ENCODE data around the gene PMM1. TPM values are rescaled to one million over a fixed set of nuclear protein-coding genes. Genes with fewer than 3 reads are reported as not detected.
A peak's percentile ranks its signal among the peaks of the same experiment; 100 is the strongest.
"Not testable (repeated sequence)": the region's sequence is repeated elsewhere in the genome, so short reads cannot be mapped to it uniquely, and the experiment has no call there.

PMM1 gene
- total RNA-seq, 1 donor from 2014 or later: 35.5 TPM

GRCh38 chr22:41598891-41599635 lies 9.4 kb upstream of the PMM1 start:
- no peaks in the 10 kb centered on the region for H3K9me3 Mint-ChIP-seq
- H3K4me3 Mint-ChIP-seq: no peak overlapping the region
- H3K27ac Mint-ChIP-seq: no peak overlapping the region
- H3K27me3 Mint-ChIP-seq: no peaks in the 10 kb centered on the region
- no peak for TF ChIP-seq CTCF (conservative IDR thresholded peaks at IDR 0.05)
- no peak for DNase-seq (ENCODE audit: extremely low spot score, unreplicated experiment)
- H3K4me1 Mint-ChIP-seq (ENCODE audit: unreplicated experiment): peaks cover 5% of the 10 kb centered on the region
- peaks cover 8% of the 10 kb centered on the region for H3K36me3 Mint-ChIP-seq

GRCh38 chr22:41598081-41598480 lies 8.4 kb upstream of the PMM1 start:
- Mint-ChIP-seq H3K4me1 (ENCODE audit: unreplicated experiment) (peaks cover 5% of the 10 kb centered on the region), H3K27ac (peak overlapping the region; percentile 26), H3K4me3 (no peak overlapping the region), H3K36me3 (peaks cover 7% of the 10 kb centered on the region), H3K27me3 (no peaks in the 10 kb centered on the region), H3K9me3 (no peaks in the 10 kb centered on the region)
- no peak for TF ChIP-seq CTCF (conservative IDR thresholded peaks at IDR 0.05)
- no peak for DNase-seq (ENCODE audit: extremely low spot score, unreplicated experiment)

GRCh38 chr22:41597635-41597953 lies 8.0 kb upstream of the PMM1 start:
- Mint-ChIP-seq H3K27me3 (no peaks in the 10 kb centered on the region), H3K27ac (peak overlapping the region; percentile 26), H3K9me3 (no peaks in the 10 kb centered on the region), H3K4me3 (no peak overlapping the region), H3K36me3 (peaks cover 3% of the 10 kb centered on the region), H3K4me1 (ENCODE audit: unreplicated experiment) (peaks cover 5% of the 10 kb centered on the region)
- TF ChIP-seq CTCF (conservative IDR thresholded peaks at IDR 0.05): no peak
- DNase-seq (ENCODE audit: extremely low spot score, unreplicated experiment): no peak

- peak overlapping the region; percentile 26 for H3K27ac Mint-ChIP-seq
- peak; percentile 76 for TF ChIP-seq CTCF (conservative IDR thresholded peaks at IDR 0.05)
- H3K4me1 Mint-ChIP-seq (ENCODE audit: unreplicated experiment): peaks cover 5% of the 10 kb centered on the region
These were observed 7.4 kb upstream of the PMM1 start for GRCh38 chr22:41596776-41597634.

GRCh38 chr22:41595703-41596102 lies 6.1 kb upstream of the PMM1 start:
- H3K36me3 Mint-ChIP-seq: no peaks in the 10 kb centered on the region
- TF ChIP-seq CTCF (conservative IDR thresholded peaks at IDR 0.05): no peak
- no peaks in the 10 kb centered on the region for H3K9me3 Mint-ChIP-seq
- DNase-seq (ENCODE audit: extremely low spot score, unreplicated experiment): no peak
- H3K27ac Mint-ChIP-seq: no peak overlapping the region
- no peaks in the 10 kb centered on the region for H3K27me3 Mint-ChIP-seq
- H3K4me3 Mint-ChIP-seq: no peak overlapping the region
- H3K4me1 Mint-ChIP-seq (ENCODE audit: unreplicated experiment): peaks cover 5% of the 10 kb centered on the region

More at GRCh38 chr22:41596776-41597634, 7.4 kb upstream of the PMM1 start:
- Mint-ChIP-seq H3K4me3 (no peak overlapping the region), H3K36me3 (no peaks in the 10 kb centered on the region), H3K27me3 (no peaks in the 10 kb centered on the region), H3K9me3 (no peaks in the 10 kb centered on the region)
- DNase-seq (ENCODE audit: extremely low spot score, unreplicated experiment): no peak

GRCh38 chr22:41593336-41593960 lies 3.8 kb upstream of the PMM1 start:
- H3K9me3 Mint-ChIP-seq; DNase-seq (ENCODE audit: extremely low spot score, unreplicated experiment); H3K27me3 Mint-ChIP-seq; H3K27ac Mint-ChIP-seq; H3K36me3 Mint-ChIP-seq; H3K4me3 Mint-ChIP-seq: not testable (repeated sequence)
- H3K4me1 Mint-ChIP-seq (ENCODE audit: unreplicated experiment): peaks cover 11% of the 10 kb centered on the region
